ENCODE measurements around the gene DHX9.

Gene DHX9

GRCh38 chr1:182842265-182842664 is 3.1 kb downstream of the DHX9 start:
- no peak overlapping the region for H3K4me3 ChIP-seq (replicated peaks; ENCODE audit: low read depth, low read length)

GRCh38 chr1:182845379-182845778 is 6.2 kb downstream of the DHX9 start:
- no peak for DNase-seq (ENCODE audit: extremely low read depth, insufficient read length)
- TF ChIP-seq CTCF (IDR thresholded peaks at IDR 0.05; ENCODE audit: insufficient read depth, low read length, poor library complexity, severe bottlenecking), result no peak
- Histone ChIP-seq H3K4me3 (replicated peaks; ENCODE audit: low read depth, low read length) (no peak overlapping the region), H3K36me3 (ENCODE audit: control insufficient read depth, insufficient read depth, low read length) (peaks cover 11% of the 10 kb centered on the region), H3K27me3 (replicated peaks; ENCODE audit: control insufficient read depth, insufficient read depth, low read length) (no peaks in the 10 kb centered on the region)

More at GRCh38 chr1:182842265-182842664, 3.1 kb downstream of the DHX9 start:
- no peak for TF ChIP-seq CTCF (IDR thresholded peaks at IDR 0.05; ENCODE audit: insufficient read depth, low read length, poor library complexity, severe bottlenecking)
- H3K27me3 ChIP-seq (replicated peaks; ENCODE audit: control insufficient read depth, insufficient read depth, low read length), result no peaks in the 10 kb centered on the region
- no peak for DNase-seq (ENCODE audit: extremely low read depth, insufficient read length)
- H3K36me3 ChIP-seq (ENCODE audit: control insufficient read depth, insufficient read depth, low read length), result peaks cover 7% of the 10 kb centered on the region

- no peaks in the 10 kb centered on the region for H3K27me3 ChIP-seq (replicated peaks; ENCODE audit: control insufficient read depth, insufficient read depth, low read length)
- no peak for DNase-seq (ENCODE audit: extremely low read depth, insufficient read length)
- no peak for TF ChIP-seq CTCF (IDR thresholded peaks at IDR 0.05; ENCODE audit: insufficient read depth, low read length, poor library complexity, severe bottlenecking)
- peaks cover 11% of the 10 kb centered on the region for H3K36me3 ChIP-seq (ENCODE audit: control insufficient read depth, insufficient read depth, low read length)
- no peak overlapping the region for H3K4me3 ChIP-seq (replicated peaks; ENCODE audit: low read depth, low read length)
Measured at GRCh38 chr1:182845894-182846293, 6.7 kb downstream of the DHX9 start.

- no peak for TF ChIP-seq CTCF (IDR thresholded peaks at IDR 0.05; ENCODE audit: insufficient read depth, low read length, poor library complexity, severe bottlenecking)
Measured at GRCh38 chr1:182847105-182847504, 8.0 kb downstream of the DHX9 start.

GRCh38 chr1:182848736-182849135 is 9.6 kb downstream of the DHX9 start:
- no peak for DNase-seq (ENCODE audit: extremely low read depth, insufficient read length)
- no peak overlapping the region for H3K4me3 ChIP-seq (replicated peaks; ENCODE audit: low read depth, low read length)
- peaks cover 12% of the 10 kb centered on the region for H3K36me3 ChIP-seq (ENCODE audit: control insufficient read depth, insufficient read depth, low read length)
- no peak for TF ChIP-seq CTCF (IDR thresholded peaks at IDR 0.05; ENCODE audit: insufficient read depth, low read length, poor library complexity, severe bottlenecking)
- no peaks in the 10 kb centered on the region for H3K27me3 ChIP-seq (replicated peaks; ENCODE audit: control insufficient read depth, insufficient read depth, low read length)

More at GRCh38 chr1:182847105-182847504, 8.0 kb downstream of the DHX9 start:
- Histone ChIP-seq H3K36me3 (ENCODE audit: control insufficient read depth, insufficient read depth, low read length) (peaks cover 14% of the 10 kb centered on the region), H3K27me3 (replicated peaks; ENCODE audit: control insufficient read depth, insufficient read depth, low read length) (no peaks in the 10 kb centered on the region), H3K4me3 (replicated peaks; ENCODE audit: low read depth, low read length) (no peak overlapping the region)
- DNase-seq (ENCODE audit: extremely low read depth, insufficient read length), result no peak

GRCh38 chr1:182850319-182850718 is 11.2 kb downstream of the DHX9 start:
- DNase-seq (ENCODE audit: extremely low read depth, insufficient read length), result no peak
- no peak for TF ChIP-seq CTCF (IDR thresholded peaks at IDR 0.05; ENCODE audit: insufficient read depth, low read length, poor library complexity, severe bottlenecking)
- Histone ChIP-seq H3K4me3 (replicated peaks; ENCODE audit: low read depth, low read length) (no peak overlapping the region), H3K27me3 (replicated peaks; ENCODE audit: control insufficient read depth, insufficient read depth, low read length) (no peaks in the 10 kb centered on the region), H3K36me3 (ENCODE audit: control insufficient read depth, insufficient read depth, low read length) (peaks cover 12% of the 10 kb centered on the region)
